ENCODE measurements around the gene CCDC86.

Gene CCDC86

GRCh38 chr11:60874421-60875365 lies 32.8 kb downstream of the CCDC86 start:
- Histone ChIP-seq H4K8ac (ENCODE audit: low read length) (no peak overlapping the region), H3K27me3 (ENCODE audit: control insufficient read depth in 1 of 2, insufficient read depth in 1 of 2, low read length in 2 of 2) (no peaks in the 10 kb centered on the region), H3K9me3 (ENCODE audit: control insufficient read depth, low read length) (no peaks in the 10 kb centered on the region), H3K4me1 (ENCODE audit: control insufficient read depth, insufficient read depth, low read depth, low read length) (peaks cover 31% of the 10 kb centered on the region), H3K4me3 (ENCODE audit: insufficient read depth in 1 of 2, low read depth in 1 of 2, low read length in 2 of 2) (no peak overlapping the region), H3K79me1 (replicated peaks; ENCODE audit: low read length, poor library complexity, severe bottlenecking) (no peaks in the 10 kb centered on the region), H2BK5ac (ENCODE audit: low read depth, low read length, poor library complexity, severe bottlenecking) (no peak overlapping the region), H3K14ac (ENCODE audit: low read length in 2 of 2) (no peak overlapping the region), H3K4me2 (ENCODE audit: low read length, poor library complexity, severe bottlenecking) (no peak overlapping the region), H3K18ac (ENCODE audit: low read depth in 1 of 2, low read length in 2 of 2) (peak overlapping the region; percentile 6 to 41), H3K9ac (ENCODE audit: low read length) (no peak overlapping the region), H2BK15ac (ENCODE audit: low read depth, poor library complexity, severe bottlenecking) (no peak overlapping the region), H2BK120ac (ENCODE audit: low read depth, low read length) (no peak overlapping the region), H3K23ac (ENCODE audit: low read length in 2 of 2) (no peak overlapping the region), H2AK5ac (ENCODE audit: low read length, severe bottlenecking) (peak overlapping the region; percentile 33), H2AFZ (ENCODE audit: low read depth, low read length) (no peak overlapping the region), H3K4ac (ENCODE audit: low read depth in 1 of 2, low read length in 2 of 2) (peak overlapping the region in 1 of 2 experiments; percentile 35), H3K27ac (ENCODE audit: low read length, poor library complexity, severe bottlenecking) (no peak overlapping the region), H2BK12ac (ENCODE audit: low read length in 2 of 2) (no peak overlapping the region), H4K91ac (ENCODE audit: low read length) (no peak overlapping the region), H3K36me3 (ENCODE audit: control insufficient read depth in 1 of 2, insufficient read depth in 2 of 2, low read depth in 1 of 2, low read length in 2 of 2) (peaks cover 2 to 12% of the 10 kb centered on the region in 2 experiments)
- WGBS, result 94% methylated on average over 12 of the region's 13 CpGs
- no peak for DNase-seq

DNA sequence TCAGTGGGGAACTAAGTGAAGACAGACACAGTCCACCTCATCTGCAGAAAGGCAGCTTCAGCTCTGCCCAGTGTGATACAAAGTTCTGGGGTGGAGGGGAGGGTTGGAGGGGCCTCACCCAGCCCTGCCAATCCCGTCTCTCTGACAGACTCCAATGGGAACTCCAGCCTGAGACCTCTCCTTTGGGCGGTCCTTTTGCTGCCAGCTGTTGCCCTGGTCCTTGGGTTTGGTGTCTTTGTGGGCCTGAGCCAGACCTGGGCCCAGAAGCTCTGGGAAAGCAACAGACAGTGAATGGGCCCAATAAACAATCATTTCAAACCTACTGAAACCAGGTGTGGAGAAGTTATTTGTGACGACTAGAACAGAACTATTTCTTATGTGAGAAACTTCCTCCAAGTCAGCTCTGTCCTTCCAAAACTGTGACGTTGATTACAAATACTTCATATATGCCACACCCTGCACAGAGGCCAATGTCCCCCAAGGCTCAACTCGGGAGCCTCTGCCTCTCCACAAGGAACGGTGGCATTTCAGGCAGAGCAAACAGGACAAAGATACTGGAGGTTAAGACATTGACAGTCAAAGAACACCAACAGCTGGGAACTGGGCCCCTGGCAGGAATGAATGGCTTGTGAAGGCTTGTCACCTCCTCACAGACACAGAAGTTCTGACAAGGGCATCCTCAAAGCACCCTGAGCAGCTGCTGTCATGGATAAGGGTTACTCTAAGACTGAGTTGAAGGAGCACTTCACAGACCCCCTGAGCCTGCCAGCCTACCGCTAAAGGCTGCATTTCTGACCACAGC lies 33.7 kb downstream of the CCDC86 start:
- Histone ChIP-seq H3K9me3 (ENCODE audit: control insufficient read depth, low read length) (no peaks in the 10 kb centered on the region), H3K79me1 (replicated peaks; ENCODE audit: low read length, poor library complexity, severe bottlenecking) (no peaks in the 10 kb centered on the region), H4K8ac (ENCODE audit: low read length) (no peak overlapping the region), H3K23ac (ENCODE audit: low read length in 2 of 2) (no peak overlapping the region), H3K14ac (ENCODE audit: low read length in 2 of 2) (peak overlapping the region in 1 of 2 experiments; percentile 41), H2BK5ac (ENCODE audit: low read depth, low read length, poor library complexity, severe bottlenecking) (no peak overlapping the region), H2AFZ (ENCODE audit: low read depth, low read length) (no peak overlapping the region), H3K4me3 (ENCODE audit: insufficient read depth in 1 of 2, low read depth in 1 of 2, low read length in 2 of 2) (no peak overlapping the region), H3K27me3 (ENCODE audit: control insufficient read depth in 1 of 2, insufficient read depth in 1 of 2, low read length in 2 of 2) (no peaks in the 10 kb centered on the region), H3K4ac (ENCODE audit: low read depth in 1 of 2, low read length in 2 of 2) (peak overlapping the region in 1 of 2 experiments; percentile 35), H2AK5ac (ENCODE audit: low read length, severe bottlenecking) (no peak overlapping the region), H2BK120ac (ENCODE audit: low read depth, low read length) (no peak overlapping the region), H4K91ac (ENCODE audit: low read length) (no peak overlapping the region), H3K4me1 (ENCODE audit: control insufficient read depth, insufficient read depth, low read depth, low read length) (peaks cover 31% of the 10 kb centered on the region), H3K18ac (ENCODE audit: low read depth in 1 of 2, low read length in 2 of 2) (peak overlapping the region; percentile 9 to 48), H2BK15ac (ENCODE audit: low read depth, poor library complexity, severe bottlenecking) (no peak overlapping the region), H3K27ac (ENCODE audit: low read length, poor library complexity, severe bottlenecking) (no peak overlapping the region), H3K36me3 (ENCODE audit: control insufficient read depth in 1 of 2, insufficient read depth in 2 of 2, low read depth in 1 of 2, low read length in 2 of 2) (peaks cover 10 to 12% of the 10 kb centered on the region in 2 experiments), H3K4me2 (ENCODE audit: low read length, poor library complexity, severe bottlenecking) (no peak overlapping the region), H2BK12ac (ENCODE audit: low read length in 2 of 2) (no peak overlapping the region), H3K9ac (ENCODE audit: low read length) (no peak overlapping the region)
- 87% methylated on average over 7 of the region's 7 CpGs for WGBS
- DNase-seq, result no peak

DNA sequence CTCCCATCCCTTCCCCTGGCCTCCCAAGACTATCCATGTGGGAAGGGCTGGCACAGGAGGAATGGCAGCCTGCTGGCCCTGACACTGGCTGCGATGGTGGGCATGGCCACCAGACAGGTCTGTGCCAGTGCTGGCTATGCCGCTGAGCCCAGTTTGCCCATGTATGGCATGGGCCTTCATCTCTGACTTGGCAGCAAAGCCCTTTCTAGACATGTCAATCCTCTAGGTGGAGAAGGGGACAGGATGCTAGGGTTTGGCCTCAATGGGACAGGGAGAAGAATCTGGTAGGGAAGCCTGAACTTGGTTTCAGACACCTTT lies 34.2 kb downstream of the CCDC86 start:
- Histone ChIP-seq H2BK12ac (ENCODE audit: low read length in 2 of 2) (peak overlapping the region in 1 of 2 experiments; percentile 34), H3K9me3 (ENCODE audit: control insufficient read depth, low read length) (no peaks in the 10 kb centered on the region), H2BK15ac (ENCODE audit: low read depth, poor library complexity, severe bottlenecking) (no peak overlapping the region), H2BK120ac (ENCODE audit: low read depth, low read length) (no peak overlapping the region), H3K27me3 (ENCODE audit: control insufficient read depth in 1 of 2, insufficient read depth in 1 of 2, low read length in 2 of 2) (no peaks in the 10 kb centered on the region), H3K4ac (ENCODE audit: low read depth in 1 of 2, low read length in 2 of 2) (no peak overlapping the region), H2AK5ac (ENCODE audit: low read length, severe bottlenecking) (peak overlapping the region; percentile 10), H3K23ac (ENCODE audit: low read length in 2 of 2) (no peak overlapping the region), H3K9ac (ENCODE audit: low read length) (no peak overlapping the region), H4K91ac (ENCODE audit: low read length) (no peak overlapping the region), H3K4me3 (ENCODE audit: insufficient read depth in 1 of 2, low read depth in 1 of 2, low read length in 2 of 2) (no peak overlapping the region), H3K14ac (ENCODE audit: low read length in 2 of 2) (peak overlapping the region in 1 of 2 experiments; percentile 63), H2BK5ac (ENCODE audit: low read depth, low read length, poor library complexity, severe bottlenecking) (no peak overlapping the region), H3K4me1 (ENCODE audit: control insufficient read depth, insufficient read depth, low read depth, low read length) (peaks cover 27% of the 10 kb centered on the region), H3K79me1 (replicated peaks; ENCODE audit: low read length, poor library complexity, severe bottlenecking) (no peaks in the 10 kb centered on the region), H2AFZ (ENCODE audit: low read depth, low read length) (no peak overlapping the region), H3K36me3 (ENCODE audit: control insufficient read depth in 1 of 2, insufficient read depth in 2 of 2, low read depth in 1 of 2, low read length in 2 of 2) (peaks cover 8 to 15% of the 10 kb centered on the region in 2 experiments), H3K4me2 (ENCODE audit: low read length, poor library complexity, severe bottlenecking) (no peak overlapping the region), H3K18ac (ENCODE audit: low read depth in 1 of 2, low read length in 2 of 2) (peak overlapping the region; percentile 9 to 48), H4K8ac (ENCODE audit: low read length) (no peak overlapping the region), H3K27ac (ENCODE audit: low read length, poor library complexity, severe bottlenecking) (no peak overlapping the region)
- WGBS, result 74% methylated on average over 2 of the region's 2 CpGs
- no peak for DNase-seq

All from mesenchymal stem cell (in vitro differentiated cells and primary cell).